Hepatocyte (in vitro differentiated cells): ENCODE results near the gene ZBTB20. TPM values are rescaled to one million over a fixed set of nuclear protein-coding genes. Genes with fewer than 3 reads are reported as not detected.

Experiments
- DNase-seq: peaks from one replicate; pipeline ENCODE4 v3.0.0-alpha.2; 2016; ENCODE audit warnings: low spot score
- H2AFZ ChIP-seq: fragments of 200-600 bp; sonication (generic); 2 replicates; pipeline ENCODE4 v1.6.0; 2016; ENCODE audit warnings: antibody characterized with exemption, mild to moderate bottlenecking
- H3K27ac ChIP-seq: fragments of 200-600 bp; sonication (generic); 2 replicates; pipeline ENCODE4 v1.5.1; 2016; ENCODE audit warnings: mild to moderate bottlenecking
- H3K27me3 ChIP-seq: fragments of 200-600 bp; sonication (generic); 2 replicates; pipeline ENCODE4 v1.6.1; 2016
- H3K36me3 ChIP-seq: fragments of 200-600 bp; sonication (generic); replicated peaks from 2 replicates; pipeline ENCODE4 v1.5.1; 2016; ENCODE audit warnings: low read depth; ENCODE audit not compliant: insufficient read depth
- H3K4me1 ChIP-seq: fragments of 200-600 bp; sonication (generic); 2 replicates; pipeline ENCODE4 v1.5.1; 2016; ENCODE audit warnings: mild to moderate bottlenecking, moderate library complexity; ENCODE audit not compliant: insufficient read depth
- H3K4me2 ChIP-seq: fragments of 200-600 bp; sonication (generic); 2 replicates; pipeline ENCODE4 v1.6.0; 2016
- H3K4me3 ChIP-seq: fragments of 200-600 bp; sonication (generic); 2 replicates; pipeline ENCODE4 v1.5.1; 2016; ENCODE audit warnings: mild to moderate bottlenecking
- H3K79me2 ChIP-seq: fragments of 200-600 bp; sonication (generic); 2 replicates; pipeline ENCODE4 v1.6.0; 2017; ENCODE audit warnings: mild to moderate bottlenecking
- H3K9me2 ChIP-seq: fragments of 200-600 bp; sonication (generic); replicated peaks from 2 replicates; pipeline ENCODE4 v1.6.0; 2017; ENCODE audit warnings: mild to moderate bottlenecking; ENCODE audit not compliant: insufficient read depth
- H3K9me3 ChIP-seq: fragments of 200-600 bp; sonication (generic); 2 replicates; pipeline ENCODE4 v1.5.1; 2016; ENCODE audit warnings: low read depth, mild to moderate bottlenecking
- H4K20me1 ChIP-seq: fragments of 200-600 bp; sonication (generic); 2 replicates; pipeline ENCODE4 v1.6.0; 2016; ENCODE audit warnings: mild to moderate bottlenecking; ENCODE audit not compliant: insufficient read depth, poor library complexity, severe bottlenecking
- EZH2 ChIP-seq: fragments of 200-600 bp; sonication (generic); IDR thresholded peaks from 2 replicates; pipeline ENCODE4 v1.6.1; 2016; ENCODE audit warnings: antibody characterized with exemption, mild to moderate bottlenecking, borderline replicate concordance
- EZH2phosphoT487 ChIP-seq: fragments of 200-600 bp; sonication (generic); IDR thresholded peaks from one replicate; pipeline ENCODE4 v1.6.1; 2018; ENCODE audit warnings: antibody characterized with exemption, mild to moderate bottlenecking, low read depth, moderate library complexity; ENCODE audit not compliant: unreplicated experiment, severe bottlenecking
- WGBS: methylation state at CpG from one replicate; pipeline ENCODE4 v1.1.6; 2016; ENCODE audit warnings: low lambda C conversion rate; ENCODE audit errors: missing lambda C conversion rate; 5-methylcytosine and 5-hydroxymethylcytosine counted together
- polyA plus RNA-seq: library from polyadenylated mRNA; unstranded; fragments of >200 nt; fragmentation: Nextera tagmentation; extraction: Ambion mirVana; gene quantifications from 2 replicates; pipeline ENCODE4 v1.2.1, GENCODE V29; 2016
- total RNA-seq: library from RNA; depleted of rRNA; stranded (reverse); fragments of >200 nt; gene quantifications from 2 replicates; pipeline ENCODE4 v1.2.3, GENCODE V29; 2014
- TF ChIP-seq, protein P1 (sequence below): fragments of 200-600 bp; sonication (generic); IDR thresholded peaks from 2 replicates; pipeline ENCODE4 v1.5.1; 2016; ENCODE audit warnings: antibody characterized with exemption, mild to moderate bottlenecking; ENCODE audit not compliant: poor library complexity

The ZBTB20 gene
- total and polyA plus RNA-seq, 2 experiments from 2014 or later: 25.8 to 28.0 TPM

DNA sequence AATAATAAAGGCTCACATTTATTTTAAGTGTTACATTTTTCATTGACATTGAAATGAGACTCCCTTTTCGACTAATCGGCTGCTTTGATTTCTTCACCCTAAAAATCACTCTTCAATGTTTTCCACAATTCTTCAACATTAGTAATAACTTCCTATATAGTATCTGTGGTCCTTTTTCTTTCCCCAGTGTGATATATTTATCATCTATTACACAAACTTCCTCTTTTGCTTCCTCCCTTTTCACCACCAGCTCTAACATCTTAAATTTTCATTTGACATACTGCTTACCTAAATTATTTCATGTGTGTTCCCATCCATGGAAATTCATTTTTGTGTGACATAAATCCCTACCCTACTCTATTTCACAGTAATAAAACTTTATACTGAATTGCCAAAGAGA is 608.9 kb downstream of the ZBTB20 start:
- no peaks in the 10 kb centered on the region for H3K4me1 ChIP-seq
- no peak overlapping the region for H3K27ac ChIP-seq
- no peaks in the 10 kb centered on the region for H3K9me3 ChIP-seq
- WGBS: 98% methylated on average over 2 of the region's 2 CpGs
- H3K36me3 ChIP-seq: no peaks in the 10 kb centered on the region
- TF ChIP-seq EZH2: no peak
- TF ChIP-seq, protein P1, sequence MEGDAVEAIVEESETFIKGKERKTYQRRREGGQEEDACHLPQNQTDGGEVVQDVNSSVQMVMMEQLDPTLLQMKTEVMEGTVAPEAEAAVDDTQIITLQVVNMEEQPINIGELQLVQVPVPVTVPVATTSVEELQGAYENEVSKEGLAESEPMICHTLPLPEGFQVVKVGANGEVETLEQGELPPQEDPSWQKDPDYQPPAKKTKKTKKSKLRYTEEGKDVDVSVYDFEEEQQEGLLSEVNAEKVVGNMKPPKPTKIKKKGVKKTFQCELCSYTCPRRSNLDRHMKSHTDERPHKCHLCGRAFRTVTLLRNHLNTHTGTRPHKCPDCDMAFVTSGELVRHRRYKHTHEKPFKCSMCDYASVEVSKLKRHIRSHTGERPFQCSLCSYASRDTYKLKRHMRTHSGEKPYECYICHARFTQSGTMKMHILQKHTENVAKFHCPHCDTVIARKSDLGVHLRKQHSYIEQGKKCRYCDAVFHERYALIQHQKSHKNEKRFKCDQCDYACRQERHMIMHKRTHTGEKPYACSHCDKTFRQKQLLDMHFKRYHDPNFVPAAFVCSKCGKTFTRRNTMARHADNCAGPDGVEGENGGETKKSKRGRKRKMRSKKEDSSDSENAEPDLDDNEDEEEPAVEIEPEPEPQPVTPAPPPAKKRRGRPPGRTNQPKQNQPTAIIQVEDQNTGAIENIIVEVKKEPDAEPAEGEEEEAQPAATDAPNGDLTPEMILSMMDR: no peak
- no peak for TF ChIP-seq EZH2phosphoT487
- peaks cover 11% of the 10 kb centered on the region for H3K79me2 ChIP-seq
- H3K4me2 ChIP-seq: no peak overlapping the region
- H3K27me3 ChIP-seq: no peaks in the 10 kb centered on the region
- DNase-seq: no peak
- H3K4me3 ChIP-seq: no peak overlapping the region
- no peaks in the 10 kb centered on the region for H3K9me2 ChIP-seq
- no peak overlapping the region for H2AFZ ChIP-seq
- H4K20me1 ChIP-seq: no peaks in the 10 kb centered on the region

DNA sequence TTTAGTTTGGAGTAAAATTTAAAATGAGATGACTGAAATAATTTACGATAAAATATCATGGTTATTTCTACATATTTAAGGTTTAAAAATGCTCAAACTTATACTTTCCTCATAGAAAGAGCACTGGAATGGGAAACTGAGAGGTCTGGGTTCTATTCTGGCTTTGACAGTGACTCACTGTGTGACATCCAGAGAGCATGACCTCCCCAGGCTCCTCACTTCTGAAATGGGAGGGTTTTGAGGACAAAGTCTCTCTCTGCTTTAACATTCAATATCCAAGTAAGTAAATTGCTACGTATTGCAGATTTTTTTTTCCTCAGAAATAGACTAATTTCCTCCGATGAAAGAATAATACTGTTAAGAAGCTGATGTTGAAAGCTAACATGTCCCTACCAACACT is 618.6 kb downstream of the ZBTB20 start:
- DNase-seq: no peak
- no peaks in the 10 kb centered on the region for H3K36me3 ChIP-seq
- no peaks in the 10 kb centered on the region for H3K9me2 ChIP-seq
- H3K27me3 ChIP-seq: no peaks in the 10 kb centered on the region
- no peaks in the 10 kb centered on the region for H3K79me2 ChIP-seq
- H2AFZ ChIP-seq: no peak overlapping the region
- H3K4me1 ChIP-seq: no peaks in the 10 kb centered on the region
- no peak for TF ChIP-seq EZH2
- TF ChIP-seq, protein P1: no peak
- TF ChIP-seq EZH2phosphoT487: no peak
- no peaks in the 10 kb centered on the region for H3K9me3 ChIP-seq
- H3K27ac ChIP-seq: no peak overlapping the region
- 98% methylated on average over 3 of the region's 3 CpGs for WGBS
- H3K4me2 ChIP-seq: no peak overlapping the region
- H3K4me3 ChIP-seq: no peak overlapping the region
- no peaks in the 10 kb centered on the region for H4K20me1 ChIP-seq

DNA sequence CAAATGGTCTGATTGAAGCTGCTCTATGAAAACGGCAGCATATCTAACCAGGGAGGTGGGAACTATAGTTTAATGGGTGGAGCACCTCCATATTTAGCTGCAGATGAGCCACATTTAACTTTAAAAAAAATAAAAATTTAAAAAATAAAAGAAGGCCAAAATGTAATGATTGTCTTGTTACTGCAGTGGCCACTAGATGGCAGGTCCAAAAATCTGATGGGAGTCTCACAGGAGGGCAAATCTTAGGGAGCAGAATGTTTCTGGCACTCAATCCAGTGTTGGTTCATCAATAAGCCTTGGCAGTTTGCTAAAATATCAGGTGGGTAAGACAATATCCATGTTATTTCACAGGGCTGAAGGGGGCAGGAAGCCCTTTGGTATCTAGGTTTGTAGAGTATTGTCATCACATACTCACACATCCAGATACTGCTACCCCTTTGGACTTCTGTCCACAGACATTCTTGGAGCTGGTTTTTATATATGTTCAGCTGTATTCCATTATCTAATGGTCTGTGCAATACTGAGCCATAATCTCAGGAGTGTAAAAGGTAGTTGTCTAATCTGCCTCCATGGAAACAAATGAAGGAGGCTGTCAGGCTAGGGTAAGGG is 619.9 kb downstream of the ZBTB20 start:
- Histone ChIP-seq H3K4me3 (no peak overlapping the region), H3K36me3 (no peaks in the 10 kb centered on the region), H3K79me2 (no peaks in the 10 kb centered on the region), H3K9me3 (no peaks in the 10 kb centered on the region), H3K27ac (no peak overlapping the region), H3K27me3 (no peaks in the 10 kb centered on the region), H3K4me2 (no peak overlapping the region), H3K9me2 (no peaks in the 10 kb centered on the region), H3K4me1 (no peaks in the 10 kb centered on the region), H4K20me1 (no peaks in the 10 kb centered on the region), H2AFZ (no peak overlapping the region)
- no peak for DNase-seq
- 75% methylated on average over 1 of the region's 1 CpG for WGBS
- TF ChIP-seq EZH2phosphoT487: no peak
- TF ChIP-seq, protein P1: peak; percentile 44
